OCI-M2 (cell line): Measurements from ENCODE around the gene PODXL.

Source experiments
- DNase-seq: peaks from one replicate; lab custom pipeline; 2025; ENCODE audit not compliant: unreplicated experiment; lab: John Stamatoyannopoulos, UW

Gene PODXL

DNA sequence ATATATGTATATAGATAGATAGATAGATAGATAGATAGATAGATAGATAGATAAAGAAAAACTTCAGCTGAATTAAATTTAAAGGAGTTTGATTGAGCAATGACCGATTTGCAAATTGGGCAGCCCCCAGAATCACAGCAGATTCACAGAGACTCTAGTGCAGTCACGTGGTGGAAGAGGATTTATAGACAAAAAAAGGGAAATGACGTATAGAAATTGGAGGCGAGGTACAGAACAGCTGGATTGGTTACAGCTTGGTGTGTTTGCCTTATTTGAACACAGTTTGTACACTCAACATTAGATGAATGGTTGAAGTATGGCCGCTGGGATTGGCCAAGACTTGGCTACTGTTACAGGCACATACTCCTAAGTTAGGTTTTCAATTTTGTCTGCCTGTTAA is 8.2 kb upstream of the PODXL start:
- DNase-seq: no peak

- DNase-seq: no peak
Measured at GRCh38 chr7:131563918-131564317, 7.5 kb upstream of the PODXL start.

DNA sequence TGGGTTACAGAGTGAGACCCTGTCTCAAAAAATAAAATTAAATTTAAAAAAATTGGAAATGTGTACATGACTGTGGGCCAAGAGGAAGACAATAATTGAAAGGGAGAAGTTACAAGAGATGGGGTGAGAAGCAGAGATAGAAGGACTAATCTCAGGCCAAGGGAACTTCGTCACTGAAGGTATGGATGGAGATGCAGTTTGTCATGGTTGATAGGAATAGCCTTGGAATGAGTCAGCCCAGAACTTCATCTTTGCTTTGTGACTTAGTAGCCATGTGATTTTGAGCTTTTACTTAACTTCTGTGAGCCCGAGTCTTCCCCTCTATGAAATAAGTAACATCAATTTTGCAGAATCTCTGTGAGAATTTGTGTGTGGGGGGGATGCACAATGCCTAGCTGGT is 6.5 kb upstream of the PODXL start:
- DNase-seq: no peak

- DNase-seq: no peak
Measured at GRCh38 chr7:131560061-131560460, 3.6 kb upstream of the PODXL start.

DNA sequence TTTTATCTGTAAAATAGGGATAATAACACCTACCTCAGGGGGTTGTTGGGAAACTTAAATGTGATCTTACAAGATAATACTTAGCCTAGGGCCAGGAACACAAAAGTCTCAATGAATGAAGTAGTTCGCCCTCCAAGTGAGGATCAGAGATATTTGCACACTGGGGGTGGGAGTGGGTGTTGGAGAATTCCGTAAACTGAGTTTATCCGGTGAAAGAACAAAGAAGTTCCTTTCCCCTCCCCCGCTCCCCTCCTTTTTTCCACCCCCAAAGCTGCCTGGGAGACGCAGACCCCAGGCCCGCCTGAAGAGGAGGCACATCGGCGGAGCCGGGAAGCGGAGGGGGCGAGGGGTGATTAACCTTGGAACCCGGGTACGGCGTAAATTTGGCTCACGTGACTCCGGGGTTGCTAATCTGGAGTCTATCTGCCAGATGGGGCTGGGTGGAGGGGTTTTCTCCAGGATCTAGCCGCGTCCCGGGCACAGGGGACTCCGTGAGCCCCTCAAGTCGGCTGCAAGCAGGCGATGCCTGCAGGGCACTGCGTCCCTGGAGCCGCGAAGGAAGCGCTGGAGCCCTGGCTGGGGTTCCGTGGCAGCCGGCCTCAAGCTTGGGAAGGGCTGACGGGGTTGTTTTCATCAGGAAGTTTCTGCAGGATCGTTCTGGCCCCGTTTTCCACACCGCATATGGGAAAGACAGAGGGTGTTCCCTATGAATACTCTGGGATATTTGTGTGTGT is 1.4 kb upstream of the PODXL start:
- DNase-seq: no peak

GRCh38 chr7:131556909-131557651 is 652 bp upstream of the PODXL start:
- DNase-seq: no peak

- DNase-seq: no peak
Measured at GRCh38 chr7:131555552-131556052, 826 bp downstream of the PODXL start.

- no peak for DNase-seq
Measured at GRCh38 chr7:131554880-131555516, 1.4 kb downstream of the PODXL start.

GRCh38 chr7:131553931-131554330 is 2.5 kb downstream of the PODXL start:
- DNase-seq: no peak

DNA sequence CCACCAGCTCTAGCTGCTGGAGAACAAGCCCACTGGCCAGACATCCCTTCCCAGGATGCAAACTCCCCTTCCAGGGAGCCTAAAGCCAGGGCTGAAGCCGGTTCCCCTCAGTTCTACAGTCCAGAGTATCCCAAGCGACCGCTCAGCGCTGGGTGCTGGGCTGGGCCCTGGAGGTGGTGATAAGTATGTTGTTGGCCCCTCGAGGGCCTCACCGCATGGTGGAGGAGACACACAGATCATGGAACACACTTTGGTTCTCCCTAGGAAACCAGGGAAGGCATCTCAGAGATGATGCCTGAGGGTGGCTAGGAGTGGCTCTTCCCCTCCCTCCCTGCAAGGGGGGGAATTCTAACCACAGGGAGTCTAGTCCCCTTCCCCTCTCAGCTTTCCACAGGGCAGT is 4.4 kb downstream of the PODXL start:
- DNase-seq: no peak

DNA sequence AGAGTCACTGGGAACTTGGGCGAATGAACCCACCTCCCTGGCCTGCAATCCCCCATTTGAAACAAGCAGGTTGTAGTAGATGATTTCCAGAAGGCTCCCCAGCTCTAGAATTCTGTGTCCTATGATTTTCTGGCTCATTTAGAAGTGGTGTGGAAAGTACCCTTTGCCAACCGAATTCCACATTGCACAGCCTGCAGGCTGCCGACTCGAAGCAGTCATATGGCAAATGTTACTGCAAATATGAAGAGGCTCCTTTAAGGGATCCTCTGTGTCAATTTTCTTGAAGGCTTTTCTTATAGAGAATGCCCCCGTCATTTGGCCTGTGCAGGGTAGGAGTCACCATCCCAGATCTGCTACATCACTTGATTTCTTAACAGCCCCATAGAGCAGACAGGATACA is 5.6 kb downstream of the PODXL start:
- DNase-seq: no peak

- no peak for DNase-seq
Measured at GRCh38 chr7:131548371-131548770, 8.1 kb downstream of the PODXL start.

GRCh38 chr7:131547589-131547988 is 8.8 kb downstream of the PODXL start:
- no peak for DNase-seq

DNA sequence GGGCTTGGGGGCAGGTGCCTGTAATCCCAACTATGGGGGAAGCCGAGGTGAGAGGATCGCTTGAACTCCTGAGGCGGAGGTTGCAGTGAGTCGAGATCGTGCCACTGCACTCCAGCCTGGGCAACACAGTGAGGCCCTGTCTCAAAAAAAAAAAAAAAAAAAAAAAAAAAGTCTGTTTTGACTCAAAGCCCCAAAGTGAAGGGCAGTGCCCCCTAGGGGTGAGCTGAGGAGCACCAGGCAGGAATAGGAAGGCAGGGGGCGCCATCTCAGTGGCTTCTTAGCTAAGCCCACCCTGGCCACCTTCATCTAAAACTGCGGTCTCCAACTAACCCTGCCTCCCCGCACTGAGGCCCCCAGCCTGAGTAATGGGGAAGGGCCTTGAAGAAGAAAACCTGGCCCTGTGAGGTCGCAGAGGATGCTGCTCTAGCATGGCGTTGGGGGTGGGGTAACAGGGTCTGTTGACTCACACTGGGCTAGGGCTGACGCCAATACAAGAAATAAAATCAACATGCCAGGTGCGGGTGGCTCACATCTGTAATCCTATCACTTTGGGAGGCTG is 9.8 kb downstream of the PODXL start:
- DNase-seq: no peak

DNA sequence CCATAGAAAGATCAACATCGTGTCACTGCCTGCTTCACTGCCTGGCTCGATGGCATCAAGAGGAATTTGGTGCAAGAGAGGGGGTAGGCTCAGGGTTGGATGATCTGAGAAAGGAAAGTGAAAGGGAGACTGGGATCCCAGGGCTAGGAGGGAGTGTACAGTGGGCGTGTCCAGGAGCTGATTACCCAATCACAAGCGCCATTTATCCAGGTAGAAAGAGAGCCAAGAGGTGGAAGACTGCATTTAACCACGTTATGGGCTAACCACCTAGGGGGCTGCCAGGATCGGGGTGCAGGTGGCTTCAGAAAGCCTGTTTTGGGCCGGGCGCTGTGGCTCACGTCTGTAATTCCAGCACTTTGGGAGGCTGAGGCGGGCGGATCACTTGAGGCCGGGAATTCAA is 10.3 kb downstream of the PODXL start:
- DNase-seq: no peak

- no peak for DNase-seq
Measured at GRCh38 chr7:131544449-131545301, 11.8 kb downstream of the PODXL start.

- no peak for DNase-seq
Measured at GRCh38 chr7:131544021-131544420, 12.4 kb downstream of the PODXL start.

- no peak for DNase-seq
Measured at GRCh38 chr7:131543298-131543697, 13.1 kb downstream of the PODXL start.

DNA sequence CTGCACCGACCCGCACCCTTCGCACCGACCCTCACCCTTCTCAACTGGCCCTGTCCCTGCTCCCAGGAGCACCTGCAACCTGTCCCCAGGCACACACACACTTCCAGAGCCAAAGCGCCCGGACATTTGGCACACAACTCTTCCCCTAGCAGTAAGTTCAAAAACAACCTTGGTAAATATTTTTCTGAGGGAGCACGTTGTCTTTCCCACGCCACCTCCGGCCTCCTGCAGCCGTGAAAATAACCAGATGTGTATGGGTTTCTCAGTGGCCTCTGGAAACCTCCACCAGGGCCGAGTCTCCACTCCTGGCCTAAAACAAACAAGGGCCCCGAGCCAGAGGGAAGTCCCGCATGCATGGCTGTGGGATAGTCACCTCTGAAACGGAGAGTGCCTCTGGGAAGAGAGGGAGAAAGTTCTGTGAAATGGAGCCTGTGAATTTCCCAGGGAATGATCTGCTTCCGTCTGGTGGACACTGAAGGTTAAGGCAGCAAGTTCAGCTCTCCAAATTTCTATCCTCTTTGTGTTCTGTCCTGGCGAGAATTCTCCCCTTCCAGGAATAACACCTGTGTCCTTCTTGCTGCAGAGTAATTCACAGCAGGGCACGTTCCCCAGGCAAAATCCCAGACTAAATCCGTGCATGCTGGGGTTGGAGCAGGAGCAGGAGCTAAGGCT is 15.8 kb downstream of the PODXL start:
- DNase-seq: no peak

- DNase-seq: no peak
Measured at GRCh38 chr7:131538813-131539179, 17.6 kb downstream of the PODXL start.
